Sigmoid colon (tissue), 4 donors: ENCODE results near the gene LOC128125822.

Experiments used
- CTCF ChIP-seq, 4 experiments: fragments of 450-650 bp in 3 of 4; fragments of 200-600 bp in 1 of 4; IDR thresholded peaks; one replicate each; pipeline ENCODE4 v1.5.1; 2016 to 2019; ENCODE audit warnings: antibody characterized with exemption in 4 of 4, mild to moderate bottlenecking in 3 of 4, moderate library complexity in 2 of 4
- EP300 ChIP-seq, 4 donors: sonication (generic); formaldehyde crosslinking; IDR thresholded peaks; one replicate each; pipeline ENCODE4 v1.6.1; 2017; ENCODE audit warnings: antibody characterized with exemption in 4 of 4
- POLR2A ChIP-seq, 2 donors: fragments of 450-650 bp; IDR thresholded peaks; one replicate each; pipeline ENCODE4 v1.6.1; 2016; ENCODE audit warnings: antibody characterized with exemption in 2 of 2, mild to moderate bottlenecking in 2 of 2, moderate library complexity in 2 of 2
- POLR2AphosphoS5 ChIP-seq, 4 donors: sonication (generic); formaldehyde crosslinking; IDR thresholded peaks; one replicate each; pipeline ENCODE4 v1.6.1; 2017; ENCODE audit warnings: antibody characterized with exemption in 4 of 4

GRCh38 chr6:63600136-63600535 is 27.9 kb downstream of the LOC128125822 start:
- TF ChIP-seq CTCF (IDR thresholded peaks at IDR 0.05) (no peak), POLR2A (IDR thresholded peaks at IDR 0.05) (no peak), EP300 (IDR thresholded peaks at IDR 0.05) (no peak), POLR2AphosphoS5 (IDR thresholded peaks at IDR 0.05) (no peak)
